DND-41 (cell line): ENCODE data around the gene ELAVL2.

Source experiments
- EZH2 ChIP-seq: IDR thresholded peaks from 3 replicates; pipeline ENCODE4 v1.6.1; 2012; ENCODE audit warnings: borderline replicate concordance, low read depth, mild to moderate bottlenecking, moderate library complexity, low read length, inconsistent platforms; ENCODE audit not compliant: severe bottlenecking
- TF ChIP-seq, protein P1 (sequence below): IDR thresholded peaks from 2 replicates; pipeline ENCODE4 v1.5.1; 2012; ENCODE audit warnings: borderline replicate concordance, low read length, moderate library complexity, mild to moderate bottlenecking; ENCODE audit not compliant: poor library complexity, severe bottlenecking; ENCODE audit errors: extremely low read depth

DNA sequence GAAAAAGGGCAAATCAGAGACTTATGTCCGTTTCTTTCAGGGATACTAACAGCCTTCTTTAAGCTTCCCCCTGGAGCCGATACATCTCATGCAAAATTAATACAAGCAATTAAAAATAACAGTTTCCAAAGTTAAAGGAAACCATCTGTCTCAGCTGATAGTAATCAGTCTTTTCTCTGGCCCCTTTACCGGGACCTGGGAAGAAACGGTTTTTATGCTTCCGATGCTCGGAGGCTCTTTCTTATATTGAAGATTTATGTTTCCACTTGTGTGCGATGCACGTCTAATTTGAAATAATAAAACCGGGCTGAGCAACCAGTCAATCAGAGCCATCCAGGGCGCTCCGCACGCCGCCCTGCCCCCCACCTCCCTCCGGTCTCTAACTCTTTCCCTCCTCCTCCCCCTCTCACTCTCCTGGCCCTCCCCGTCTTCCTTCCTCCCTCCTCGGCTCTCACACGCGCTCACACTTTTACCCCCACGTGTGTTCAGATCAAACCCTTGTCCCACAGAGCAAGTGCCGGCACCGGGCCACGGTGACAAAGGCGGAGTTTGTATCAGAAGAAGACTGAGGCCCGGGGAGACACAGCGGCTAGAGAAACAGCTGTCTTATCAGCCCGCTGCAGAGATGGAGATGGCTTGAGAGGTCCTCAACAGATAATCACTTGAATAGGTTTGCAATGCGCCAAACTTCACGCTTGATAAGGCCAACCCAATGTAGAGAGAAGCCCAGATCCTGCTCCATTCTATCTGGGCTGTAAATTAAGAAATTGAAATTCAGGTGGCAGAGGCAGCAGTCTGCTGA, 5.1 kb upstream of the ELAVL2 start:
- TF ChIP-seq, protein P1, sequence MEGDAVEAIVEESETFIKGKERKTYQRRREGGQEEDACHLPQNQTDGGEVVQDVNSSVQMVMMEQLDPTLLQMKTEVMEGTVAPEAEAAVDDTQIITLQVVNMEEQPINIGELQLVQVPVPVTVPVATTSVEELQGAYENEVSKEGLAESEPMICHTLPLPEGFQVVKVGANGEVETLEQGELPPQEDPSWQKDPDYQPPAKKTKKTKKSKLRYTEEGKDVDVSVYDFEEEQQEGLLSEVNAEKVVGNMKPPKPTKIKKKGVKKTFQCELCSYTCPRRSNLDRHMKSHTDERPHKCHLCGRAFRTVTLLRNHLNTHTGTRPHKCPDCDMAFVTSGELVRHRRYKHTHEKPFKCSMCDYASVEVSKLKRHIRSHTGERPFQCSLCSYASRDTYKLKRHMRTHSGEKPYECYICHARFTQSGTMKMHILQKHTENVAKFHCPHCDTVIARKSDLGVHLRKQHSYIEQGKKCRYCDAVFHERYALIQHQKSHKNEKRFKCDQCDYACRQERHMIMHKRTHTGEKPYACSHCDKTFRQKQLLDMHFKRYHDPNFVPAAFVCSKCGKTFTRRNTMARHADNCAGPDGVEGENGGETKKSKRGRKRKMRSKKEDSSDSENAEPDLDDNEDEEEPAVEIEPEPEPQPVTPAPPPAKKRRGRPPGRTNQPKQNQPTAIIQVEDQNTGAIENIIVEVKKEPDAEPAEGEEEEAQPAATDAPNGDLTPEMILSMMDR = no peak
- no peak for TF ChIP-seq EZH2
